Kidney epithelial cell (primary cell): ENCODE measurements around the gene MEAK7. TPM values are rescaled to one million over a fixed set of nuclear protein-coding genes. Genes with fewer than 3 reads are reported as not detected.

Source experiments
- DNase-seq: peaks from one replicate; pipeline ENCODE4 v3.0.0-alpha.2; 2010; ENCODE audit warnings: low read depth
- H3K27me3 ChIP-seq: 2 replicates; pipeline ENCODE4 v1.6.0; 2011; ENCODE audit warnings: low read length; ENCODE audit not compliant: control insufficient read depth, insufficient read depth
- H3K36me3 ChIP-seq: 2 replicates; pipeline ENCODE4 v1.5.1; 2011; ENCODE audit warnings: low read length; ENCODE audit not compliant: control insufficient read depth, insufficient read depth
- H3K4me3 ChIP-seq: 2 replicates; pipeline ENCODE4 v1.5.1; 2011; ENCODE audit warnings: low read depth, mild to moderate bottlenecking, control low read depth, low read length
- total RNA-seq: library from RNA; depleted of rRNA; stranded (reverse); fragments of >200 nt; gene quantifications from 2 replicates; pipeline ENCODE4 v1.2.3, GENCODE V29; 2015
- TF ChIP-seq, protein P1 (sequence below): IDR thresholded peaks from 2 replicates; pipeline ENCODE4 v1.5.1; 2011; ENCODE audit warnings: mild to moderate bottlenecking, moderate library complexity, low read length, control low read depth, inconsistent platforms; ENCODE audit not compliant: insufficient read depth, poor library complexity, severe bottlenecking

The MEAK7 gene
- total RNA-seq, 1 donor from 2014 or later = 26.9 TPM

GRCh38 chr16:84455031-84455430 lies 49.4 kb downstream of the MEAK7 start:
- Histone ChIP-seq H3K27me3 (peaks cover 5% of the 10 kb centered on the region), H3K4me3 (no peak overlapping the region), H3K36me3 (no peaks in the 10 kb centered on the region)
- no peak for DNase-seq
- TF ChIP-seq, protein P1, sequence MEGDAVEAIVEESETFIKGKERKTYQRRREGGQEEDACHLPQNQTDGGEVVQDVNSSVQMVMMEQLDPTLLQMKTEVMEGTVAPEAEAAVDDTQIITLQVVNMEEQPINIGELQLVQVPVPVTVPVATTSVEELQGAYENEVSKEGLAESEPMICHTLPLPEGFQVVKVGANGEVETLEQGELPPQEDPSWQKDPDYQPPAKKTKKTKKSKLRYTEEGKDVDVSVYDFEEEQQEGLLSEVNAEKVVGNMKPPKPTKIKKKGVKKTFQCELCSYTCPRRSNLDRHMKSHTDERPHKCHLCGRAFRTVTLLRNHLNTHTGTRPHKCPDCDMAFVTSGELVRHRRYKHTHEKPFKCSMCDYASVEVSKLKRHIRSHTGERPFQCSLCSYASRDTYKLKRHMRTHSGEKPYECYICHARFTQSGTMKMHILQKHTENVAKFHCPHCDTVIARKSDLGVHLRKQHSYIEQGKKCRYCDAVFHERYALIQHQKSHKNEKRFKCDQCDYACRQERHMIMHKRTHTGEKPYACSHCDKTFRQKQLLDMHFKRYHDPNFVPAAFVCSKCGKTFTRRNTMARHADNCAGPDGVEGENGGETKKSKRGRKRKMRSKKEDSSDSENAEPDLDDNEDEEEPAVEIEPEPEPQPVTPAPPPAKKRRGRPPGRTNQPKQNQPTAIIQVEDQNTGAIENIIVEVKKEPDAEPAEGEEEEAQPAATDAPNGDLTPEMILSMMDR = no peak

Other genes starting within 250 kb of the MEAK7 start
- gene WFDC1, start 209.8 kb downstream of the MEAK7 start, total RNA-seq = 0.29 TPM in 1 of 2 replicates, not detected in the other
- 17.1 and 17.9 TPM in 2 replicates for gene ATP2C2, start 136.1 kb downstream of the MEAK7 start, total RNA-seq
- gene COTL1, start 113.4 kb upstream of the MEAK7 start, total RNA-seq = 210 TPM in 2 replicates
- gene KLHL36, start 143.9 kb upstream of the MEAK7 start, total RNA-seq = 78.5 and 105 TPM in 2 replicates
- gene USP10, start 195.3 kb upstream of the MEAK7 start, total RNA-seq = 57.6 and 67.8 TPM in 2 replicates